Fibroblast of the aortic adventitia (primary cell): ENCODE results near the gene TXNDC11. TPM values are rescaled to one million over a fixed set of nuclear protein-coding genes. Genes with fewer than 3 reads are reported as not detected.

ENCODE experiments used
- DNase-seq: peaks from one replicate; pipeline ENCODE4 v3.0.0-alpha.2; 2010; ENCODE audit warnings: low read depth
- H3K4me3 ChIP-seq: 2 replicates; pipeline ENCODE4 v1.5.1; 2011; ENCODE audit warnings: low read depth, mild to moderate bottlenecking, control low read depth, low read length, moderate library complexity
- total RNA-seq: library from RNA; depleted of rRNA; stranded (reverse); fragments of >200 nt; gene quantifications from 2 replicates; pipeline ENCODE4 v1.2.3, GENCODE V29; 2012; ENCODE audit warnings: low replicate concordance
- TF ChIP-seq, protein P1 (sequence below): IDR thresholded peaks from 2 replicates; pipeline ENCODE4 v1.5.1; 2011; ENCODE audit warnings: mild to moderate bottlenecking, low read length, control low read depth, inconsistent platforms; ENCODE audit not compliant: insufficient read depth

TXNDC11 gene
- total RNA-seq, 1 donor = 24.0 TPM

DNA sequence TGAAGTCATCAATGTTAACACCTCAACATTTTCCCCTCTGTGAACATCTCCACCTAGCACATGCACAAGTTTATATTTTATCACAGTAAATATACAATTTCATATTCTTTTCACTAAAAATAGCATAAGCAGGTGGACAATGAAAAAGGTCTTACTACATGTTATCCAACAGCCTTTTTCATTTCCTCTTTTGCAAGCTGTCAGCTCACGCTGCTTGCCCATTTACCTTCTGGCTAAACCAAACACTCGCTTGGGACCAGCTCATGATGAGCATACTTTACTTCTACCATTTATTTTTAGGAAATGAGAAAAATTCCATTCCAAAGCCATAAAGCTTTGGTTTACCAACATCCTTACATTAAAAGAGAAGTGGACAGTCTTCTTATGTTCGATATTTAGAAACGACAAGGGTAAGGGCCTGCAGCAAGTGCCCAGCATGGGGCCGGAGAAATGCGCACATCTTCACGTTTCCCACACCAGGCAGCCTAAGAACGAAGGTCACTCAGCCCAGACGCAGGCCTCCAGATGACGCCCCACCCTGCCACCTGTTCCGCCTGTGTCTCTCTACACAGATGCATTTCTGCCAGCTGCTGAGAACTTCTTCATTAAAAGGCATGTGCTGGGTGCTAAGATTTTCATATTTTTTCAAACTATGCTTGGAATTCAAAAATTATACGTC lies 60.5 kb downstream of the TXNDC11 start:
- no peak for DNase-seq
- H3K4me3 ChIP-seq = no peak overlapping the region
- TF ChIP-seq, protein P1, sequence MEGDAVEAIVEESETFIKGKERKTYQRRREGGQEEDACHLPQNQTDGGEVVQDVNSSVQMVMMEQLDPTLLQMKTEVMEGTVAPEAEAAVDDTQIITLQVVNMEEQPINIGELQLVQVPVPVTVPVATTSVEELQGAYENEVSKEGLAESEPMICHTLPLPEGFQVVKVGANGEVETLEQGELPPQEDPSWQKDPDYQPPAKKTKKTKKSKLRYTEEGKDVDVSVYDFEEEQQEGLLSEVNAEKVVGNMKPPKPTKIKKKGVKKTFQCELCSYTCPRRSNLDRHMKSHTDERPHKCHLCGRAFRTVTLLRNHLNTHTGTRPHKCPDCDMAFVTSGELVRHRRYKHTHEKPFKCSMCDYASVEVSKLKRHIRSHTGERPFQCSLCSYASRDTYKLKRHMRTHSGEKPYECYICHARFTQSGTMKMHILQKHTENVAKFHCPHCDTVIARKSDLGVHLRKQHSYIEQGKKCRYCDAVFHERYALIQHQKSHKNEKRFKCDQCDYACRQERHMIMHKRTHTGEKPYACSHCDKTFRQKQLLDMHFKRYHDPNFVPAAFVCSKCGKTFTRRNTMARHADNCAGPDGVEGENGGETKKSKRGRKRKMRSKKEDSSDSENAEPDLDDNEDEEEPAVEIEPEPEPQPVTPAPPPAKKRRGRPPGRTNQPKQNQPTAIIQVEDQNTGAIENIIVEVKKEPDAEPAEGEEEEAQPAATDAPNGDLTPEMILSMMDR = no peak

DNA sequence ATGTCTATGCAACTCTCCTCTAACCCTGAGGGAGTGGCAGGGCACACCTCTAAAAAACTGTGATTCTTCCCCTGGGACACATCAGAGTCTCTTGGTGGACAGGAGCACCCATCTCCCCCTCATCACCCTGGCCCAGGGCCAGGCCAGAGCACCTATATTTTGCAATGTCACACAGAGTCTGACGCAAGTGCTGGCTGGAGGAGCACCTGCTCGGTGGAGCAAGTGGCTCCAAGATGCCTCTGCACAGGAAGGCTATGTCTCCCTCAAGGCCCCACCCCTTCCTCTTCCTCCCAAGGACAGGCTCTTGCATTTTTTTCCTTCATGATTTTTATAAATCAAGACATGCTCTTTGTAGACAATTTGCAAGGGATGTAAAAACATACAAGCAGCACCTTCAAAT lies 61.1 kb downstream of the TXNDC11 start:
- TF ChIP-seq, protein P1 = no peak
- no peak overlapping the region for H3K4me3 ChIP-seq
- no peak for DNase-seq

DNA sequence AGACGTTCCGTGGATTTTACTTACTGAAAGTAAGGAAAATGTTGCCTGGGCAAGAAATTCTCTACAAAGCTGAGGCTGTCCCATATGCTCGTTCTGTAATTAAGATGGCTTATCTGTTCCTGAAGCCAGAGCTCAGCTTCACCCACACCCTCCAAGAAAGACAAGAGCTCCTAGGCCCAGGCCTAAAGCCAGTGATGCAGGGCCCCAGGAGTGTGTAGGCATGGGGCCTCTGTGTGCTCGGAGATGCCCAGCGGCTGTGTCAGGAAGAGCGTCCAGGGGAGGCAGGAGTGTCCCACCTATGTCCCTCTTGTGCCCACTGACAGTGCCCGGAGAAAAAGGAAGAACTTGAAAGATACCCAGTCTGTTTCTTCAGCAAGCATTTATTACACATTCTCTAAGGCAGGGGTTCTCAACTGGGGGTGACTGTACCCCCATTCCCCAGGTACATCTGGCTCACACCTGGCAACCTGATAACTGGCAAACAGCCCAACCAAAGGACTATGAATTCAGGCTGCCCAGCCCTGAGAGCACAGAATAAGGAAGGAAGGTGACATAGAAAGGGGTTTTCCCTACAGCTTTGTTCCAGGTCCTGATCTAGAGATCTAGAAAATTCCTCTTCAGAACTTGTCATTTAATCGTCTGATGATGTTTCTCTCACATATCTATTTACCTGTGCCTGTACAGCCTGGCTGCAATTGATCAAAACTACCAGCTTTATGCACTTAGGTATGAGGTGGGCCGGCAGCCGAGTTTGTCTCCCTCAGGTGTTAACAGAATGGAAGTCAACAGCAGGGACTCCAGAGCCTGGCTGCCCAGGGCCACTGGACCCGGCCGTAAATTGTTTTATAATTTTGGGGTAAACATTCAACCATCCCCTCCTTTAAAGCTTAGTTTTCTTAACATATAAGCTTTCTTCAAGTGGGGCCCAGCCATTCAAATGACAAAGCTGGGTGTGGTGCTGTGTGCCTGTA lies 62.4 kb downstream of the TXNDC11 start:
- no peak overlapping the region for H3K4me3 ChIP-seq
- TF ChIP-seq, protein P1 = no peak
- no peak for DNase-seq

DNA sequence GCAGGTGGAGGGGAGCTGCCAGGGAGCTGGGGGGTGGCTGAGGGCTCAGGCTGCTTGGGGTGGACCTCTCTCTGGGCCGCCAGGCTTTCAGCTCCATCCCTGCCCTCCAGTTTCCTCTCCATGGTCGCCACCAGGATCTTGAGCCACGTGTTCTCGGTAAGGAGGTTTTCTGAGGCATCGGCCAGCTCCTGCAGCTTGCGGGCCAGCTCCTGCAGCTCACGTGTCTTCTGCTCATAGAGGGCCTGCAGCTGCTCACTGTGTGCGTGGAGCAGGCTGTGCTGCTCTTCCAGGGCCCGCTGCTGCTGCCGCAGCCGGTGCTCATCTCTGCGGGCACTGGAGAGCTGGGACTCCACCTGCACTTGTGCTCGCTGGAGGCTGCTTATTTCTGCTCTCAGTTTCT lies 63.4 kb downstream of the TXNDC11 start:
- no peak overlapping the region for H3K4me3 ChIP-seq
- DNase-seq = no peak
- TF ChIP-seq, protein P1 = no peak

DNA sequence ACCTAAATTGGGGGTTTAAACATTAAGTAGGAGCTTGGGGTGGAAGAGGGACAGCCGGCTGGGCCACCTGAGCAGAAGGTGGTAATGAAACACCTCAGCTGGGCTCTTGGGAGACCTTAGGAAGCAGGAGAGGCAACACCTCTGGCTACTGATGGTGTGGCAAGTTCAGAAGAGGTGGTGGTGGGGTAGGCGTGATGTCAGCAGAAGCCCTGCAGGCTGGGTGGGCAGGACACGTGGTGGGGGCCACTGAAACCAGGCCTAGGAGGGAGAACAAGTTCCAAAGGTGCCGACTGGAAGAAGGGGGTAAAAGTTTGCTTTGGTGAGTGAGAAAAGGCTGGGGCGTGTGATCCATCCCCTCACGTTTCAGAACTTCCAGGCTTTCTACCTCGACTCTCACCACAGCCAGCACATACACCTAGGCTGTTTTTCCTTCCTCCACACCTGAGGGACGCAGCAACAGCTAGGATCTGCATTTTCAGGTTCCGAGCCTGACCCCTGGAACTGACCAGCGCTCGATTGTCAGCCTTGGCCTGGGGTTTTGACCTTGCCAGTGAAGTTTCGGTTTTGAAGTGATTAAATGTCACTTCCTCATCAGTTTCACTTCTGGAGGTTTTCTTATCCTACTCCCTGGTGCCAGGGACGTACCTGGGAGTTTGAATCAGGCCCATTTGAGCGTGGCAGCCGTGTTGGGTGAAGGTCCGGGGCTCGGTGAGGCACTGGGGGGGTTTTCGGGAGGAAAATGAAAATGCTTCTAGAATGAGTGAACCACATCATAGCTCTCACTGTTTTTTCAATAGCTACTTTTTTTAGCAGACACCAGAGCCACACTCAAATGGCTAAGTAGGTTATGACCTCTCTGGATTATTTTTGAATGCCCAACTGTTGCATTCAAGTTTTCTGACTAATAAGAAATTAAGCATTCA lies 64.4 kb downstream of the TXNDC11 start:
- H3K4me3 ChIP-seq = no peak overlapping the region
- no peak for DNase-seq
- TF ChIP-seq, protein P1 = no peak

DNA sequence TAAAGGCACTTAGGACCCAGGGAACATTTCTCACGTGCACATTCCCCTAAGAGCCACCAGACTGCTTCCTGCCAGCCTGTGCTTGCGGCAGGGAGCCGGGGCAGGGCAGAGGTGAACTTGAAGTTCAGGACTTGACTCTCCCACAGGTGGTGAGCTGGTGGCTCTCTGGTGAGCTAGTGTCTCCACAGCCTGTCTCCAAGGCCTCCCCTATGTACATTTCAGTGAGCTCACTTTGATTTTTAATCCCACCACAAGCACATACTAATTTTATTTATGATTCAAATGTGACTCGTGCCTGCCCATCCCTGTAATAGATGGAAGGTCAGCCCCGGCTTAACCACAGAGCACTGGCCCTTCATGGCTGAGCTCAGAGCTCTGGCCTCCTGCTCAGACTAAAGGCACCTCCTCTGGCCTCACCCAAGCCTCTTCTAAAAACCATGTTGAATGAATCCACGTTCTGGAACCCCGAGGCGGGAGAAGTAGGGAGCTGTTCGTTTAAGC lies 65.2 kb downstream of the TXNDC11 start:
- DNase-seq = no peak
- TF ChIP-seq, protein P1 = no peak

More for the DNA sequence above, 65.2 kb downstream of the TXNDC11 start:
- H3K4me3 ChIP-seq = no peak overlapping the region
